ENCODE data around the gene WDR81. TPM values are rescaled to one million over a fixed set of nuclear protein-coding genes. Genes with fewer than 3 reads are reported as not detected.
"Not testable (repeated sequence)": the region's sequence is repeated elsewhere in the genome, so short reads cannot be mapped to it uniquely, and the experiment has no call there.

Gene WDR81
- total and polyA plus RNA-seq, 8 donors: 9.3 to 44.2 (median 11.3) TPM

GRCh38 chr17:1735834-1736347 lies 11.4 kb downstream of the WDR81 start:
- Histone ChIP-seq H3K9me3 (no peaks in the 10 kb centered on the region), H3K27me3 (no peaks in the 10 kb centered on the region), H3K4me3 (no peak overlapping the region), H3K36me3 (peaks cover 0 to 73% of the 10 kb centered on the region in 2 donors), H3K4me1 (peaks cover 11 to 30% of the 10 kb centered on the region in 2 donors), H3K27ac (peak overlapping the region in 1 of 2 donors; percentile 1)
- TF ChIP-seq CTCF (IDR thresholded peaks at IDR 0.05): no peak
- intact Hi-C loops (cut with DNase I): no loop called here
- DNase-seq: no peak
- no peak for ATAC-seq

DNA sequence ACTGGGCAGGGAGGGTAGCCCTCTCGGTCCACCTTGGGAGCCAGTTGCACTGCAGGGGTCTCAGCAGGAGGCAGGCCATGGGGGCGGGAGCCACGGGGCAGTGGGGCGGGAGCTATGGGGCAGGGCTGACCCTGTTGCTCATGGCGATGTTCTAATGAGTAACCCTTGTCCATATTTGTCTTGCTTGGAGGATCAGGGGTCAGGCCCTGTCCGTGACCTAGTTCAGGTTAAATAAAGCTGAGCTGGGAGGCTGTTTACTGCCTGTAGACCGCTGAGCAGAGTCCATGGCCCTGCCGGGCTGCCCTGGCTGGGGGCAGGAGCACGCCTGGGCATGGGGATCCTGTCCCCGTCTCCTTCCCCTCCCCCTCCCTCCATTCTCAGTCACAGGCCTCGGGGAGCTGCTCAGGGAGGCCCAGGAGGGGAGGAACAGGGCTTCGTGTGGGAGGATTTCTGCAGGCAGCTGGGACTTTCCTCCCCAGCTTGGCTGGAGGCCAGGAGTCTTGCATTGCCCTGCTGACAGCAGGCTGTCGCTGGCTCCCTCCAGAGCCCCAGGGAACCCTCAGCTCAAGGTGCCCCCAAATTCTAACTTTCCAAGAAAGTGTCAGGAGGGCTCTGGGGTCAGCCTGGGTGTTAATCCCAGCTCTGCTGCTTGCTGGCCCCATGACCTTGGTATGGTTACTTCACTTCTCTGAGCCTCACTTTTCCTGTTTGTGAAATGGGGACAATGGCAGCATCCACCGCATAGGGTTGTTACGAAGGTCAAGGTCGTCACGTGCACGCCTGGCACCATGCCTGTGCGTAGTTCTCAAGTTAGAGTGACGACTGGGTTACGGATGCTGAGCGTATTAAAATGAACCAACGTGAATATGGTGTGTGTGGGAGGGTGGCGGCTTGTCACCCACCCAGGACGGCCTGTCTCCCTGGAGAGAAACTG lies 12.1 kb downstream of the WDR81 start:
- DNase-seq: peak in 2 of 4 donors; percentile 79 to 84
- ATAC-seq: peak; percentile 61
- H3K9me3 ChIP-seq: no peaks in the 10 kb centered on the region
- intact Hi-C loops (cut with DNase I): no loop called here
- no peaks in the 10 kb centered on the region for H3K27me3 ChIP-seq
- peaks cover 11 to 27% of the 10 kb centered on the region in 2 donors for H3K4me1 ChIP-seq
- H3K36me3 ChIP-seq: peaks cover 0 to 66% of the 10 kb centered on the region in 2 donors
- no peak for TF ChIP-seq CTCF (IDR thresholded peaks at IDR 0.05)
- no peak overlapping the region for H3K4me3 ChIP-seq
- H3K27ac ChIP-seq: peak overlapping the region; percentile 1 to 47

GRCh38 chr17:1737531-1738291 lies 13.2 kb downstream of the WDR81 start:
- H3K4me3 ChIP-seq: no peak overlapping the region
- H3K36me3 ChIP-seq: peaks cover 0 to 56% of the 10 kb centered on the region in 2 donors
- ATAC-seq: peak; percentile 35
- no peaks in the 10 kb centered on the region for H3K9me3 ChIP-seq
- no peak for TF ChIP-seq CTCF (IDR thresholded peaks at IDR 0.05)
- peaks cover 11 to 27% of the 10 kb centered on the region in 2 donors for H3K4me1 ChIP-seq
- intact Hi-C loops (cut with DNase I): no loop called here
- H3K27ac ChIP-seq: no peak overlapping the region
- no peaks in the 10 kb centered on the region for H3K27me3 ChIP-seq
- peak in 1 of 4 donors; percentile 67 for DNase-seq

- ATAC-seq; H3K27ac ChIP-seq; H3K9me3 ChIP-seq; DNase-seq; H3K4me3 ChIP-seq; H3K27me3 ChIP-seq; intact Hi-C loops (cut with DNase I): not testable (repeated sequence)
- Histone ChIP-seq H3K36me3 (peaks cover 0 to 16% of the 10 kb centered on the region in 2 donors), H3K4me1 (peaks cover under 1 to 11% of the 10 kb centered on the region in 2 donors)
Observed at GRCh38 chr17:1741899-1742298, 17.4 kb downstream of the WDR81 start.

DNA sequence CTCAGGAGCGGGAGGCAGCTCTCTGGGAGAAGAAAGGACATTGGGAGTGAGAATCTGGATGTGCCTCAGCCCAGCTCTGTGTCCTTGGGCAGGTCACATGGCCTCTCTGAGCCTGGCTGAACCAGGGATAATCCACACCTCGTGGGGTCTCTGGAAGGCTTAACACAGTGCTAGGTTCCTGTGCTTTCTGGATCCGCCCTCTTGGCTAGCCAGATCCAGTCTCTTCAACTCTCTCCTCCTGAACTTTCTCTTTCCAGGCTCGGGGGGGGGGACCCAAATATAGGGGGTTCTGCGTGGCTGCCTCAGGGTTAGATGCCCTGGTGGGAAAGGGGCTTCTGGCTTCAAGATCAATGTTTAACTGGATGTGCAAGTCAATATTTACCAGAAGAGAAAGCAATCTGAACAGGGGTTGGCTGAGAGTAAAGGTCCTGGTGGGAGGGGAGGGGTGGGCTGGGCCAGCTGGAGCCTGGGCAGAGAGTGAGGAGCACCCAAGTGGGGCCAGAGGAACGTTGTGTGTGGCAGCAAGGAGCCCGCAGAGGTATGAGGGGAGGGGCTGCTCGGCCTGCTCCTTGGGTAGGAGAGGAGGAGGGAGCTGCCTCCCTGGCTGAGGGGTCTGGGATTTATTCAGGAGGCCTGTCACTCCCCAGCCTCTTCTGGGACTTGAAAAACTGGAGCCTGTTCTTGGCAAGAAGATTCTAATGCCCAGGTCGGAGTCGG lies 18.0 kb downstream of the WDR81 start, which contains the start of gene SERPINF2:
TSS of gene SERPINF2 (plus strand) at position 501 of the 717 bp plus-strand sequence. CDS start 2,125 bp downstream, outside the sequence.
- peaks cover 0 to 10% of the 10 kb centered on the region in 2 donors for H3K4me1 ChIP-seq
- H3K9me3 ChIP-seq: no peaks in the 10 kb centered on the region
- peak in 1 of 4 donors; percentile 56 for DNase-seq
- ATAC-seq: peak; percentile 15
- TF ChIP-seq CTCF (IDR thresholded peaks at IDR 0.05): no peak
- no peaks in the 10 kb centered on the region for H3K27me3 ChIP-seq
- peaks cover 0 to 10% of the 10 kb centered on the region in 2 donors for H3K36me3 ChIP-seq
- intact Hi-C loops (cut with DNase I): no loop called here
- H3K27ac ChIP-seq: no peak within 1 kb of the TSS
- no peak within 1 kb of the TSS for H3K4me3 ChIP-seq

All from left lung (tissue), 10 donors.